WI38 (cell line): ENCODE measurements around the gene SULT2B1.
A peak's percentile ranks its signal among the peaks of the same experiment; 100 is the strongest.

Source experiments
- H3K4me3 ChIP-seq: 2 replicates; pipeline ENCODE4 v1.5.1; 2011; ENCODE audit warnings: low read depth, mild to moderate bottlenecking, control low read depth, low read length
- CTCF ChIP-seq: IDR thresholded peaks from 2 replicates; pipeline ENCODE4 v1.5.1; 2012; ENCODE audit warnings: low read depth, mild to moderate bottlenecking, control low read depth, low read length

SULT2B1 gene

GRCh38 chr19:48618278-48618915 is 66.4 kb downstream of the SULT2B1 start:
- no peak for TF ChIP-seq CTCF
- peak overlapping the region; percentile 100 for H3K4me3 ChIP-seq

- no peak for TF ChIP-seq CTCF
- H3K4me3 ChIP-seq, result peak within 1 kb of the TSS; percentile 100
Measured at GRCh38 chr19:48618916-48619691, 67.1 kb downstream of the SULT2B1 start, which contains the start of the genes RPL18 and SPHK2. TSS of gene RPL18 (minus strand) at chr19:48619178. CDS start at chr19:48619143, 35 bp downstream. TSS of gene SPHK2 (plus strand) at chr19:48619506. CDS start at chr19:48620515, 1,009 bp downstream.

GRCh38 chr19:48619692-48620585 is 68.0 kb downstream of the SULT2B1 start:
- TF ChIP-seq CTCF, result no peak
- H3K4me3 ChIP-seq, result peak overlapping the region; percentile 100

- peak overlapping the region; percentile 34 for H3K4me3 ChIP-seq
- TF ChIP-seq CTCF, result no peak
Measured at GRCh38 chr19:48623556-48624066, 71.6 kb downstream of the SULT2B1 start.

GRCh38 chr19:48624067-48624594 is 72.2 kb downstream of the SULT2B1 start:
- TF ChIP-seq CTCF, result no peak

GRCh38 chr19:48624791-48625723 is 73.1 kb downstream of the SULT2B1 start:
- peak overlapping the region; percentile 62 for H3K4me3 ChIP-seq
- TF ChIP-seq CTCF, result no peak

More at GRCh38 chr19:48624067-48624594, 72.2 kb downstream of the SULT2B1 start:
- H3K4me3 ChIP-seq, result peak overlapping the region; percentile 62
